GM12878 (cell line): ENCODE data around the gene ZNF436.

Experiments used
- ATF7 ChIP-seq: fragments of 450-650 bp; IDR thresholded peaks from 2 replicates; pipeline ENCODE4 v1.6.1; 2016; ENCODE audit warnings: low read depth, mild to moderate bottlenecking
- FOS ChIP-seq: IDR thresholded peaks from 3 replicates; pipeline ENCODE4 v1.6.1; 2011; ENCODE audit warnings: borderline replicate concordance; ENCODE audit not compliant: insufficient read length; ENCODE audit errors: extremely low read depth
- POLR2A ChIP-seq: IDR thresholded peaks from 2 replicates; pipeline ENCODE4 v1.6.1; 2011; ENCODE audit warnings: low read depth, mild to moderate bottlenecking, low read length
- ZNF274 ChIP-seq: IDR thresholded peaks from one replicate; pipeline ENCODE4 v1.8.0; 2011; ENCODE audit not compliant: insufficient read length, insufficient read depth
- TF ChIP-seq, protein P1 (sequence below): fragments of 450-650 bp; IDR thresholded peaks from 2 replicates; pipeline ENCODE4 v1.6.1; 2016; ENCODE audit warnings: mild to moderate bottlenecking
- TF ChIP-seq, protein P2 (sequence below): IDR thresholded peaks from 2 replicates; pipeline ENCODE4 v1.6.1; 2012; ENCODE audit warnings: mild to moderate bottlenecking, low read depth, low read length

- TF ChIP-seq POLR2A (no peak), FOS (no peak), ZNF274 (no peak), ATF7 (no peak)
- TF ChIP-seq, protein P1, sequence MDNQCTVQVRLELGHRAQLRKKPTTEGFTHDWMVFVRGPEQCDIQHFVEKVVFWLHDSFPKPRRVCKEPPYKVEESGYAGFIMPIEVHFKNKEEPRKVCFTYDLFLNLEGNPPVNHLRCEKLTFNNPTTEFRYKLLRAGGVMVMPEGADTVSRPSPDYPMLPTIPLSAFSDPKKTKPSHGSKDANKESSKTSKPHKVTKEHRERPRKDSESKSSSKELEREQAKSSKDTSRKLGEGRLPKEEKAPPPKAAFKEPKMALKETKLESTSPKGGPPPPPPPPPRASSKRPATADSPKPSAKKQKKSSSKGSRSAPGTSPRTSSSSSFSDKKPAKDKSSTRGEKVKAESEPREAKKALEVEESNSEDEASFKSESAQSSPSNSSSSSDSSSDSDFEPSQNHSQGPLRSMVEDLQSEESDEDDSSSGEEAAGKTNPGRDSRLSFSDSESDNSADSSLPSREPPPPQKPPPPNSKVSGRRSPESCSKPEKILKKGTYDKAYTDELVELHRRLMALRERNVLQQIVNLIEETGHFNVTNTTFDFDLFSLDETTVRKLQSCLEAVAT = no peak
- TF ChIP-seq, protein P2, sequence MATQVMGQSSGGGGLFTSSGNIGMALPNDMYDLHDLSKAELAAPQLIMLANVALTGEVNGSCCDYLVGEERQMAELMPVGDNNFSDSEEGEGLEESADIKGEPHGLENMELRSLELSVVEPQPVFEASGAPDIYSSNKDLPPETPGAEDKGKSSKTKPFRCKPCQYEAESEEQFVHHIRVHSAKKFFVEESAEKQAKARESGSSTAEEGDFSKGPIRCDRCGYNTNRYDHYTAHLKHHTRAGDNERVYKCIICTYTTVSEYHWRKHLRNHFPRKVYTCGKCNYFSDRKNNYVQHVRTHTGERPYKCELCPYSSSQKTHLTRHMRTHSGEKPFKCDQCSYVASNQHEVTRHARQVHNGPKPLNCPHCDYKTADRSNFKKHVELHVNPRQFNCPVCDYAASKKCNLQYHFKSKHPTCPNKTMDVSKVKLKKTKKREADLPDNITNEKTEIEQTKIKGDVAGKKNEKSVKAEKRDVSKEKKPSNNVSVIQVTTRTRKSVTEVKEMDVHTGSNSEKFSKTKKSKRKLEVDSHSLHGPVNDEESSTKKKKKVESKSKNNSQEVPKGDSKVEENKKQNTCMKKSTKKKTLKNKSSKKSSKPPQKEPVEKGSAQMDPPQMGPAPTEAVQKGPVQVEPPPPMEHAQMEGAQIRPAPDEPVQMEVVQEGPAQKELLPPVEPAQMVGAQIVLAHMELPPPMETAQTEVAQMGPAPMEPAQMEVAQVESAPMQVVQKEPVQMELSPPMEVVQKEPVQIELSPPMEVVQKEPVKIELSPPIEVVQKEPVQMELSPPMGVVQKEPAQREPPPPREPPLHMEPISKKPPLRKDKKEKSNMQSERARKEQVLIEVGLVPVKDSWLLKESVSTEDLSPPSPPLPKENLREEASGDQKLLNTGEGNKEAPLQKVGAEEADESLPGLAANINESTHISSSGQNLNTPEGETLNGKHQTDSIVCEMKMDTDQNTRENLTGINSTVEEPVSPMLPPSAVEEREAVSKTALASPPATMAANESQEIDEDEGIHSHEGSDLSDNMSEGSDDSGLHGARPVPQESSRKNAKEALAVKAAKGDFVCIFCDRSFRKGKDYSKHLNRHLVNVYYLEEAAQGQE = no peak
Measured at GRCh38 chr1:23385119-23385621, 15.5 kb upstream of the ZNF436 start.
